Measurements from ENCODE around the gene AQP10. TPM values are rescaled to one million over a fixed set of nuclear protein-coding genes. Genes with fewer than 3 reads are reported as not detected.
"Not testable (repeated sequence)": the region's sequence is repeated elsewhere in the genome, so short reads cannot be mapped to it uniquely, and the experiment has no call there.

The AQP10 gene
- total RNA-seq, 1 donor from 2014 or later, result 0.16 TPM

DNA sequence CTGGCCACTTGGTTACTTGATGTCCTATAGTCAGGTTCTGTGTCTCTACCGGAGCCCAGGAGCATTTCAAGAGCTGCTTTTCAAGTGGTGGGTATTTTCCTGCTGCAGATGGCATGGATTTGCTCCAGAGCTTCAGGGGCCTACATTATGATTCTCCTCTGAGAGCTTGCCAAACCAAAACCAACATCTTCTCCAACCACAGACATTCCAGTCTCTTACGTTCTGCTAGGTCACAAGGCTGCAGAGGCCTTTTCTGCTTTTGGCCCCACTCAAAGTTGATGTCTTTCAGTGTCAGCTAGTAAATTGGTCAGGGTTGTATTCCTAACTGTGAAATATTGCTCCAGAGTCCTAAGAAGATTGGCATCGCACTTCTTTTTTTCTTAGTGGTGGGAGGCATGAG is 14.7 kb upstream of the AQP10 start:
- Histone ChIP-seq H3K4me1 (no peaks in the 10 kb centered on the region), H3K27ac (replicated peaks) (no peak overlapping the region), H3K9me3 (replicated peaks) (no peaks in the 10 kb centered on the region), H3K4me3 (no peak overlapping the region), H3K27me3 (ENCODE audit: low read depth) (no peaks in the 10 kb centered on the region), H3K36me3 (no peaks in the 10 kb centered on the region)
- intact Hi-C loops (cut with micrococcal nuclease), result no loop called here
- TF ChIP-seq, protein P1, sequence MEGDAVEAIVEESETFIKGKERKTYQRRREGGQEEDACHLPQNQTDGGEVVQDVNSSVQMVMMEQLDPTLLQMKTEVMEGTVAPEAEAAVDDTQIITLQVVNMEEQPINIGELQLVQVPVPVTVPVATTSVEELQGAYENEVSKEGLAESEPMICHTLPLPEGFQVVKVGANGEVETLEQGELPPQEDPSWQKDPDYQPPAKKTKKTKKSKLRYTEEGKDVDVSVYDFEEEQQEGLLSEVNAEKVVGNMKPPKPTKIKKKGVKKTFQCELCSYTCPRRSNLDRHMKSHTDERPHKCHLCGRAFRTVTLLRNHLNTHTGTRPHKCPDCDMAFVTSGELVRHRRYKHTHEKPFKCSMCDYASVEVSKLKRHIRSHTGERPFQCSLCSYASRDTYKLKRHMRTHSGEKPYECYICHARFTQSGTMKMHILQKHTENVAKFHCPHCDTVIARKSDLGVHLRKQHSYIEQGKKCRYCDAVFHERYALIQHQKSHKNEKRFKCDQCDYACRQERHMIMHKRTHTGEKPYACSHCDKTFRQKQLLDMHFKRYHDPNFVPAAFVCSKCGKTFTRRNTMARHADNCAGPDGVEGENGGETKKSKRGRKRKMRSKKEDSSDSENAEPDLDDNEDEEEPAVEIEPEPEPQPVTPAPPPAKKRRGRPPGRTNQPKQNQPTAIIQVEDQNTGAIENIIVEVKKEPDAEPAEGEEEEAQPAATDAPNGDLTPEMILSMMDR (IDR thresholded peaks at IDR 0.05; ENCODE audit: borderline replicate concordance), result no peak
- DNase-seq, result no peak

DNA sequence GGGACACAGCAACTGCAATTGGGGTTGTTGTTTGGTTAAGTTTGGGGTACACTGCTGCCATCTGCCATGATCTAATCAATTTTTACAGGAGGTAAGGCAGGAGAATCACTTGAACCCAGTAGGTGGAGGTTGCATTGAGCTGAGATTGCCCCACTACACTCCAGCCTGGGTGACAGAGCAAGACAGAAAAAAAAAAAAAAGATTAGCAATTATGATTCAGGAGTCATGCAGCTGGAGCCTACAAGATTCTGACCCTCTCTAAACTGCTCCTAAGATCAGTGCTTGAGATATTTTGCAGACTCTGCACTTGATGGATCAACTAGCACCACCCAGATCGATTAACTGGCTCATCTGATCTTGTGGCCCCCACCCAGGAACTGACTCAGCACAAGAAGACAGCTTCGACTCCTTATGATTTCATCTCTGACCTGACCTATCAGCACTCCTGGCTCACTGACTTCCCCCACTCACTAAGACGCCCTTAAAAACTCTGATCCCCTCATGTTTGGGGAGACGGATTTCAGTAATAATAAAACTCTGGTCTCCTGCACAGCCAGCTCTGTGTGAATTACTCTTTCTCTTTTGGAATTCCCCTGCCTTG is 13.1 kb upstream of the AQP10 start:
- not testable (repeated sequence) for DNase-seq

DNA sequence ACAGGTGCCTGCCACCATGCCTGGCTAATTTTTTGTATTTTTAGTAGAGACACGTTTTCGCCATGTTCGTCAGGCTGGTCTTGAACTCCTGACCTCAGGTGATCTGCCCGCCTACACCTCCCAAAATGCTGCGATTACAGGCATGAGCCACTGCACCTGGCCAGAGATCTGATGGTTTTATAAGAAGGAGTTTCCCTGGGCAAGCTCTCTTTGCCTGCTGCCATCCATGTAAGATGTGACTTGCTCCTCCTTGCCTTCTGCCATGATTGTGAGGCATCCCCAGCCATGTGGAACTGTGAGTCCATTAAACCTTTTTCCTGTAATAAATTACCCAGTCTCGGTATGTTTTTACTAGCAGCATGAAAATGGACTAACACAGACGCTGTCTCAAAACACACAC is 11.8 kb upstream of the AQP10 start:
- H3K27ac ChIP-seq (replicated peaks); H3K4me1 ChIP-seq; intact Hi-C loops (cut with micrococcal nuclease); DNase-seq; H3K27me3 ChIP-seq (ENCODE audit: low read depth); H3K36me3 ChIP-seq; H3K9me3 ChIP-seq (replicated peaks); H3K4me3 ChIP-seq: not testable (repeated sequence)

More for the DNA sequence above, 13.1 kb upstream of the AQP10 start:
- H3K4me3 ChIP-seq; H3K27ac ChIP-seq (replicated peaks); H3K36me3 ChIP-seq; H3K9me3 ChIP-seq (replicated peaks); H3K4me1 ChIP-seq; intact Hi-C loops (cut with micrococcal nuclease); H3K27me3 ChIP-seq (ENCODE audit: low read depth): not testable (repeated sequence)

DNA sequence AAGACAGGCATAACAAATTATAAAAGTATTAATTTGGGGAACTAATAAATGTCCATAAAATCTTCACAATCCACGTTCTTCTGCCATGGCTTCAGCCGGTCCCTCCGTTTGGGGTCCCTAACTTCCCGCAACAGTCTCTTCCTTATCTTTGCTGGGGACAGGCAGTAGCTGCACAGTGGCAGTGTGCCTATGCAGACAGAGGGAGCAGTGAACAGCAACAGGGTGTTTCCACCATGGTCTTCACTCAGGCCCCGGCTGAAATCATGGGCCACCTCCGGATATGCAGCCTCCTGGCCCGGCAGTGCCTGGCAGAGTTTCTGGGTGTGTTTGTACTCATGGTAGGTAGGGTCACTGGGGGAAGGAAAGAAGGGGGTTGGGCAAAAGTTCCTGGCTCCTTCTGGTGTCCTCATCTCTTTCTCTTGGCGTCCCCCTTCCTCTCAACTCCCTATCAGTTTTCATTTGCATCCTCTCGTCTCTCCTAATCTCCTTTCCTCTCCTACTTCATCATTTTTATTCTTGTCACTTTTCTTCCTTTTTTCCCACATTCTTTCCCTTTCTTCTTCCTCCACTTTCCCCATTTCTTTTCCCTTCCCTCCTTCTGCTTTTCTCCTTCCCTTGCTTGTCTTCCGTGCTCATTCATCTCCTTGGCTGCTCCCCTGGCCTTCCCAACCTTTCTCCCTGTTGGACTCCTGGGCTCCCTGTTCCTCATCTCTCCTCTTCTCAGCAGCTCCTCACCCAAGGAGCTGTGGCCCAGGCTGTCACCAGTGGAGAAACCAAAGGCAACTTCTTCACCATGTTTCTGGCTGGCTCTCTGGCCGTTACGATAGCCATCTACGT is 8.4 kb upstream of the AQP10 start:
- intact Hi-C loops (cut with micrococcal nuclease); H3K27me3 ChIP-seq (ENCODE audit: low read depth); H3K27ac ChIP-seq (replicated peaks); H3K4me1 ChIP-seq; H3K36me3 ChIP-seq; DNase-seq; H3K4me3 ChIP-seq: not testable (repeated sequence)
- peaks cover 14% of the 10 kb centered on the region for H3K9me3 ChIP-seq (replicated peaks)

DNA sequence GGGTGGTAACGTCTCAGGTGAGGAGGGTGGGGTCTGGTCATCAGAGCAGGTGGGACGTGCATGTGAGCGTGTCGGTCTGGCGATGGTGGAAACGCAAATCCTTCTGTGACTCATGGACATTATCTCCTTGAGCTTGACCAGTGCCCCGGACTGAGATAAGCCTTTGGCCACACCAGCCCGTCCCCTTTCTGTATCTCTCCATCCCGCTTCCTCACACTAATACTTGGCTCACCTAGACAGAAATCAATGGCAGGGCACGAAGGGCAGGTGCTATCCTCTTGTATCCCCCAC is 7.9 kb upstream of the AQP10 start:
- Histone ChIP-seq H3K4me1 (no peaks in the 10 kb centered on the region), H3K27ac (replicated peaks) (no peak overlapping the region), H3K27me3 (ENCODE audit: low read depth) (no peaks in the 10 kb centered on the region), H3K9me3 (replicated peaks) (peaks cover 14% of the 10 kb centered on the region), H3K36me3 (no peaks in the 10 kb centered on the region), H3K4me3 (no peak overlapping the region)
- no peak for DNase-seq
- intact Hi-C loops (cut with micrococcal nuclease), result no loop called here
- TF ChIP-seq, protein P1 (IDR thresholded peaks at IDR 0.05; ENCODE audit: borderline replicate concordance), result no peak

DNA sequence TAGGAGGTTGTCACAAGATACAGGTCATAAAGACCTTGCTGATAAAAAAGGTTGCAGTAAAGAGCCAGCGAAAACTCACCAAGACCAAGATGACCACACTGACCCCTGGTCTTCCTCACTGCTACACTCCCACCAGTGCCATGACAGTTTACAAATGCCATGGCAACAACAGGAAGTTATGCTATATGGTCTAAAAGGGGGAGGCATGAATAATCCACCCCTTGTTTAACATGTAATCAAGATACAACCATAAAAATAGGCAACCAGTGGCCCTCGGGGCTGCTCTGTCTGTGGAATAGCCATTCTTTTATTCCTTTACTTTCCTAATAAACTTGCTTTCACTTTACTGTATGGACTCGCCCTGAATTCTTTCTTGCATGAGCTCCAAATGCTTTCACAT is 6.7 kb upstream of the AQP10 start:
- H3K4me3 ChIP-seq; intact Hi-C loops (cut with micrococcal nuclease); H3K27me3 ChIP-seq (ENCODE audit: low read depth); DNase-seq; H3K27ac ChIP-seq (replicated peaks); H3K36me3 ChIP-seq; H3K4me1 ChIP-seq: not testable (repeated sequence)
- peaks cover 14% of the 10 kb centered on the region for H3K9me3 ChIP-seq (replicated peaks)

DNA sequence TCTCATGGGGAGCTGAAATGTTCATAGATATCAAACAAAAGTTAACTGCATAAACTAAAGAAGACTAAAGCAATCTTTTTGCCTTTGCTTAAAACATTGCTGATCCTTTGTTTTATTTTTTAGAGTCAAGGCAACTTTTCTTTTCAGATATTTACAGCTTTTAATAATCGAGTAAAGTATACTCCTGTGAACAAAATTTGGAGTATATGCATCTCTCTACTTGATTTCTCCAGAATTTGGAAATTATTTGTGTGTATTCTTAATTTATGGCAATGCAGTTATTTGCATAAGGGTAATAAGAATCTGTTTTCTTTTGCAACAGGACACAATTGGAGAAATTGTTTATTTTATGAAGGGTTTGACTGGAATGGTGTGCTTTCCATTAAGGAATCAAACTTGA is 4.2 kb upstream of the AQP10 start:
- intact Hi-C loops (cut with micrococcal nuclease), result no loop called here
- no peak overlapping the region for H3K27ac ChIP-seq (replicated peaks)
- TF ChIP-seq, protein P1 (IDR thresholded peaks at IDR 0.05; ENCODE audit: borderline replicate concordance), result no peak
- no peaks in the 10 kb centered on the region for H3K36me3 ChIP-seq
- no peak for DNase-seq
- H3K4me3 ChIP-seq, result no peak overlapping the region
- H3K9me3 ChIP-seq (replicated peaks), result peaks cover 14% of the 10 kb centered on the region
- H3K4me1 ChIP-seq, result peaks cover 9% of the 10 kb centered on the region
- no peaks in the 10 kb centered on the region for H3K27me3 ChIP-seq (ENCODE audit: low read depth)
